ENCODE results near the gene OR51S1.
"Not testable (repeated sequence)": the region's sequence is repeated elsewhere in the genome, so short reads cannot be mapped to it uniquely, and the experiment has no call there.

The OR51S1 gene, protein sequence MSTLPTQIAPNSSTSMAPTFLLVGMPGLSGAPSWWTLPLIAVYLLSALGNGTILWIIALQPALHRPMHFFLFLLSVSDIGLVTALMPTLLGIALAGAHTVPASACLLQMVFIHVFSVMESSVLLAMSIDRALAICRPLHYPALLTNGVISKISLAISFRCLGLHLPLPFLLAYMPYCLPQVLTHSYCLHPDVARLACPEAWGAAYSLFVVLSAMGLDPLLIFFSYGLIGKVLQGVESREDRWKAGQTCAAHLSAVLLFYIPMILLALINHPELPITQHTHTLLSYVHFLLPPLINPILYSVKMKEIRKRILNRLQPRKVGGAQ

DNA sequence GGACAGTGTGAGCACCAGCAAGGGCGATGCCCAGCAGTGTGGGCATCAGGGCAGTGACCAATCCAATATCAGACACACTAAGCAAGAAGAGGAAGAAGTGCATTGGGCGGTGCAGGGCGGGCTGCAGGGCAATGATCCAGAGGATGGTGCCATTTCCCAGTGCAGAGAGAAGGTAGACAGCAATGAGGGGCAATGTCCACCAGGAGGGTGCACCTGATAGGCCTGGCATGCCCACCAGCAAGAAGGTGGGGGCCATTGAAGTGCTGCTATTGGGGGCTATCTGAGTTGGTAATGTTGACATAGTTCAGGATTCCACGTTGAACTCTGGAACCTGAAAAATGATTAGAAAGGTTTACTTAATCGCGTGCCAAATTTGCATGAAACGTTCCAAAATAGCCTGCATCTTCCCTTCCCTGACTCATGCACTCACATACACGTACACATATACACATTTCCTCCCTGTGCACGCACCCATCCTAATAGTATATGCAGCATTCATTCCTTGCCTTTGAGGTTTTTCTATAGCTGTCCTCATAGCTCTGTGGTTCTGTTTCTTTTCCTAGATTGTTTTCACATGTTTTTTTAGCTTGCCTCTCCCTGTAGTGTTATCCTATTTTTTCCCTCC lies at the start of gene OR51S1:
Gene OR51S1 (minus strand): TSS at position 301 of the 625 bp plus-strand sequence. CDS start 0 bp downstream, at position 301.
- no peak for DNase-seq

DNA sequence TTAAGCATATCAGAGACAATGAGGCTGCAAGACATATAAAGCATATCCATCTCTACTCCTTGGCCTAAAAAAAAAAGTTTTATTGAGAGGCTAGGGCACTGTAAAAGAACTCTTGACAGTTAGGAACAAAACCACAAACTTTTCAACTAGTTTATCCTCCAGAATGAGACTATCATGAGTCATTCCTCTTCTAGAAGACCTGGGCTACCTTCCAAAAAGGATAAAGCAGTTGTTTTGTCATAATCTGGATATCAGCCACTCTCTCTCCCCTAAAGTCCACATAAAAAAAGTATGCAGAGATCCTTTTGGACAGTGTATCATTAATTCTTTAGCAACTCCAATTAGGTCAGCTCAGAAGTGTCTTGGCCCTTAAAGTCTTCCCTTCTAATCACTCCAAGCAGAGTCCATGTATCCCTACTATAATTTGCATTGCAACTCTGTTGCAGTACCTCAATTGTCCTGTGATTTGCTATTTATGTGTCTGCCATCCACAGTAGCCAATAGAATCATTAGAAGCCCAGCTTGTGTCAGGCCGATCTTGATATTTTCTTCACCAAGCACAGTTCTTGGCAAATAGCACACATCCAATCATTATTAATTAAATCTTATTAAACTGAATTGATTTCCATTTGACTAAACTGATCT lies 43.1 kb upstream of the OR51S1 start:
- DNase-seq, result no peak

- DNase-seq, result no peak
Measured at GRCh38 chr11:4890279-4890678, 41.3 kb upstream of the OR51S1 start.

- DNase-seq, result no peak
Measured at GRCh38 chr11:4887591-4887990, 38.6 kb upstream of the OR51S1 start.

GRCh38 chr11:4886186-4886585 lies 37.2 kb upstream of the OR51S1 start:
- DNase-seq, result no peak

- no peak for DNase-seq
Measured at GRCh38 chr11:4884361-4884760, 35.4 kb upstream of the OR51S1 start.

- no peak for DNase-seq
Measured at GRCh38 chr11:4882543-4882942, 33.5 kb upstream of the OR51S1 start.

DNA sequence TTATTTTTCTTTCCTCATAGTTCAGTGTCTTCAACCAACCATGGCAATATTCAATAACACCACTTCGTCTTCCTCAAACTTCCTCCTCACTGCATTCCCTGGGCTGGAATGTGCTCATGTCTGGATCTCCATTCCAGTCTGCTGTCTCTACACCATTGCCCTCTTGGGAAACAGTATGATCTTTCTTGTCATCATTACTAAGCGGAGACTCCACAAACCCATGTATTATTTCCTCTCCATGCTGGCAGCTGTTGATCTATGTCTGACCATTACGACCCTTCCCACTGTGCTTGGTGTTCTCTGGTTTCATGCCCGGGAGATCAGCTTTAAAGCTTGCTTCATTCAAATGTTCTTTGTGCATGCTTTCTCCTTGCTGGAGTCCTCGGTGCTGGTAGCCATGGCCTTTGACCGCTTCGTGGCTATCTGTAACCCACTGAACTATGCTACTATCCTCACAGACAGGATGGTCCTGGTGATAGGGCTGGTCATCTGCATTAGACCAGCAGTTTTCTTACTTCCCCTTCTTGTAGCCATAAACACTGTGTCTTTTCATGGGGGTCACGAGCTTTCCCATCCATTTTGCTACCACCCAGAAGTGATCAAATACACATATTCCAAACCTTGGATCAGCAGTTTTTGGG lies 33.0 kb upstream of the OR51S1 start, which contains the start of gene OR51T1:
Gene OR51T1 (plus strand): TSS at position 41 of the 641 bp plus-strand sequence. CDS start 0 bp downstream, at position 41.
- no peak for DNase-seq

DNA sequence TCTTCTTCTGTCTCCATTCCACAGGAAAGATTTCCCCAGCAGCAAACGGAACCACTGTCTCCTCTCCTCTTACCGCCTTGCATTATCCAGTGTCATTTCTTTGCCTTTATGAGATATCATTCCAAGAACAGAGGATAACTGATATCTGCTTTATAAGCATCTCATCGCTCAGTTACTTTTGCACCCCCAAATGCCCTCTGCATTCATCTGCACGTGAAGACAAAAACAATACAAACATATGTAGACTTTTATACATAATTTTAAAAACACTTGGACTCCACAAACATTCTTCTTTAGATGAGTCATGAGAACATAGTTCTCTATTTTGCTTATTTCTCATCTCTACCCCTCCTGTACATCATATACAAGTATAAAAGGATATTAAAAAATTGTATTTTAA lies 32.2 kb upstream of the OR51S1 start:
- no peak for DNase-seq

DNA sequence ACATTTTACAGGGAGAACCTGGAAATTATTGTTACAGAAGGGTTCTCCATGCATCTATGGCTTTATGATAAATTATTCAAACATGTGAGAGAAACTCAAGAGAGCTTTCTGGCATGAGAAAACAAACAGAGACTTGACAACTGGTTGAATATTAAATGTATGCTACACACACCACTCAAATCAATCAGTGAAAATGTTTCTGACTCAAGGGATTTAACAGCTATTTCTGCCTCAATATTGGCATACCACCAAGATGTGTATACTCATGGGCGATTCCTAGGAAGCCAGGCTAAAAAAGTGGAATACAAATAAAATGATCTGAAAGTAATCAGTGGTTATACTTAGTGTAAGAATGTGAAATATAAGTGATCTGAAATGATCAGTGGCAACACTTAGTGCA lies 16.8 kb upstream of the OR51S1 start:
- no peak for DNase-seq

DNA sequence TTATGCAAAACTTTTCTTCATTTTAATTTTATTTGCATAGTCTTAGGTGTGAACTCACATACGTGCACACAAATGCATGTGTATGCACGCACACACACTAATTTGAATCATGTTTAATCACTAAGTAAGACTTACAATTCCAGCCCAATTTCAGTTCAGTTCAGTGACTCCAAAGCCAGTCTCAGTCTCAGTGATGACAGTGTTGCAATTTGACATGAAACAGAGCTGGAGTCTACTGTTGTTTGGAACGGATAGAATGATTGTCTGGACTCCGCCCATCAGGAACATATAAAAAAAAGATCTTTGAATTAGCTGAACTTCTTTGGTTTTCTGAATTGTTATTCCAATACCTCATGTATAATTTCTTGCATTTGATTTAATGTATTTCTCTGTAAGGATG lies 14.9 kb upstream of the OR51S1 start:
- DNase-seq, result no peak

GRCh38 chr11:4862447-4863236 lies 13.6 kb upstream of the OR51S1 start:
- DNase-seq, result no peak

- DNase-seq, result not testable (repeated sequence)
Measured at GRCh38 chr11:4854286-4854685, 5.3 kb upstream of the OR51S1 start.

- no peak for DNase-seq
Measured at GRCh38 chr11:4851033-4851432, 2.0 kb upstream of the OR51S1 start.

- DNase-seq, result no peak
Measured at GRCh38 chr11:4839851-4840549, 9.0 kb downstream of the OR51S1 start.

DNA sequence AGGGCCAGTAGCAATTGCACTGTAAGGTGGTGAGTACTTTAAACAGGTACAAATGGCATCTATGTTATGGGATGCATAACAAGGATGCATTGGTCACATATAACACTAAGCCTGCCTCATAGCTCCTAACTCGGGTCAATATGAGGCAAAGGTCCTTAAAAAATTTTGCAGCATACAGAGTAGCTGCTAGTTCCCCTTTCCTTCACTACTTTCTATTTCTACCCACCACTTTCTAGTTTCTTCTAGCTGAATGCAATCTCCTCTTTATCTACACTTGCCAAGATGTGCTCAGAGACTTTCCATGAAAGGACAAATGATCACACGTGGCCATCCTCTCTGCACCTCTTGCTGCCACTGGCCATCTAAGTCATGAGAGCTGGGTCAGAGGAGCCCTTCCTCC lies 18.1 kb downstream of the OR51S1 start:
- no peak for DNase-seq

DNA sequence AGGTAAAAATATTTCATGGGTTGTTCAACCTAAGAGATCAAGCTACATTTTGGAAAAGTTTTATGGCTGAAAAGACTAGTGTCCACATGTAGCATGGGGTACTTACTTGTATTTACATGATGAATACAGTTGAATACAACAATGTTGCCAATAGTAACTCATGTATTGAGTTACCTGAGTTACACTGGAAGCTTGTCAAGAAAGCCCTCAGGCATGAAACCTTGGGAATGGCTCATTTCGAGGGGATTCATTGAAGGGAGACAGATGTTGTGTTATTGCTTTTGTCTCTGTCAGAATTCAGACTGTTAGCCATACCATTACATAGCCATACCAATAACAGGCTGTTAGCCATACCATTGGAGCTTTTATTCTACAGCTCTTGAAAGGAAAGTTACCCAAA lies 18.7 kb downstream of the OR51S1 start:
- no peak for DNase-seq

DNA sequence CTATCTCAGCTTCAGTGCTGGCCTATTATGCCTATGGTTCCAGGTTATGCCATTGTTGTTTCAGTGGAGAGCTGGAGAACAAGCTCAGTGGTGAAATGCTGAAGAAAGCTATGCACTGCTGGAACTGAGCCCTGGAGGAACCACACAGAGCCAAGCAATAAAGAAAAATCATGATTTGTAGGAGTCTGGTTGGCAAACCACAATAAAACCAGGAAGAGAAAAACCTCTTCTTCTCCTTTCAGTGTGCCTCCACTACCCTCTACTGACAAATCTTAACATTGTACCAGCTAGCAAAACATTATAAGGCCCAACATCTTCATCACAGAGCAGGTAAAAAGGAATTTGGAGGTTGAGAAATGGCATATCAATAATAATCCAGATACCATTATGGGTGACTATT lies 22.6 kb downstream of the OR51S1 start:
- DNase-seq, result no peak

DNA sequence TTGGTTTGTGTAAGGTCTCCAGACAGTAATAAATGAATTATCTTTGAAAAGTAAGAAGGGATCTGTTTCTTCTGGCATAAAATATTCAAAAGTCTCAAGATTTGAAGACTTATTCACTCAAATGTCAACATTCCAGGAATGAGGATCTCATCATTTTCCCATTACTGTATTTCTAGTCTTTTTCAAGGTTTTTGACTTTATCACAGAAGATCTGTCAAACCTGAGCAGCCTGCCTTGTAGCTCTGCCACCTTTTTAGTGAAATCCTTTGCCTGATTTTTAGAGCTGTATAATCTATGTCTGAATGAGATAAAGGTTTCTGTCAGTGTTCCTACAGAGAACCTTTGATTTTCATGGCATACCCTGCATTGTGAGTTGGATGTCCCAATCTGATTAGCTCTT lies 23.9 kb downstream of the OR51S1 start:
- no peak for DNase-seq

- DNase-seq, result no peak
Measured at GRCh38 chr11:4821021-4821420, 28.0 kb downstream of the OR51S1 start, which contains the start of gene OR51F2. Gene OR51F2 (plus strand): TSS chr11:4821321. CDS start chr11:4821422, 101 bp downstream.

GRCh38 chr11:4809246-4809645 lies 39.8 kb downstream of the OR51S1 start:
- no peak for DNase-seq

DNA sequence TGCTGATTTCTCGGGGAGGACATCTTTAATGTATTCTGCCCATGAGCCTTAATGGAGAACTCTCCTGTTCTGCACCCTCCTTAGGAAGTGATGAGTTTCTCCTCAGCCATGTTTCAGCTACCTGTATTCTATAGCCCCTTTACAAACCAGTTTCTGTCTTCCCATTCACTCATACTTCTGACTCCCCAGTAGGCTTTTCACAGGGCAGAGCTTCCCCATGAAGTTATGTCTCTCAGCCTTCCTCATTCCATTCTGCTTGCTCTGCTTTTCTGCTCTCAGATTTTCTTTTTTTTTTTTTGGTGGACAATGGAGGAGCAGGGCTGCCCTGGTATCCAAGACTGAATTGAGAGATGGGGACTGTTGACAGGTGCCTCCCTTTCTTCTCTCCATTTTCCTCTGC lies 40.5 kb downstream of the OR51S1 start:
- DNase-seq, result no peak
